ENCODE results near the gene IL18R1.

Gene IL18R1

GRCh38 chr2:102344397-102344796, 11.2 kb upstream of the IL18R1 start:
- no peak for DNase-seq (ENCODE audit: low read depth in 2 of 2)

- DNase-seq (ENCODE audit: low read depth in 2 of 2) = no peak
Observed at GRCh38 chr2:102345329-102345920, 10.2 kb upstream of the IL18R1 start.

GRCh38 chr2:102346381-102347130, 9.0 kb upstream of the IL18R1 start:
- DNase-seq (ENCODE audit: low read depth in 2 of 2) = no peak

GRCh38 chr2:102350137-102350793, 5.3 kb upstream of the IL18R1 start:
- DNase-seq (ENCODE audit: low read depth in 2 of 2) = no peak

GRCh38 chr2:102356381-102356712, 751 bp downstream of the IL18R1 start:
- no peak for DNase-seq (ENCODE audit: low read depth in 2 of 2)

GRCh38 chr2:102356741-102357140, 1.1 kb downstream of the IL18R1 start:
- no peak for DNase-seq (ENCODE audit: low read depth in 2 of 2)

GRCh38 chr2:102357937-102358336, 2.3 kb downstream of the IL18R1 start:
- no peak for DNase-seq (ENCODE audit: low read depth in 2 of 2)

GRCh38 chr2:102358496-102358895, 2.9 kb downstream of the IL18R1 start:
- peak in 1 of 2 donors; percentile 17 for DNase-seq (ENCODE audit: low read depth in 2 of 2)

- no peak for DNase-seq (ENCODE audit: low read depth in 2 of 2)
Observed at GRCh38 chr2:102359527-102359926, 3.9 kb downstream of the IL18R1 start.

- no peak for DNase-seq (ENCODE audit: low read depth in 2 of 2)
Observed at GRCh38 chr2:102361632-102362241, 6.1 kb downstream of the IL18R1 start.

GRCh38 chr2:102365763-102366162, 10.2 kb downstream of the IL18R1 start:
- DNase-seq (ENCODE audit: low read depth in 2 of 2) = no peak

- no peak for DNase-seq (ENCODE audit: low read depth in 2 of 2)
Observed at GRCh38 chr2:102366406-102367112, 11.0 kb downstream of the IL18R1 start.

GRCh38 chr2:102367331-102367971, 11.9 kb downstream of the IL18R1 start:
- peak in 1 of 2 donors; percentile 24 for DNase-seq (ENCODE audit: low read depth in 2 of 2)

GRCh38 chr2:102368461-102369109, 13.0 kb downstream of the IL18R1 start:
- peak in 1 of 2 donors; percentile 11 for DNase-seq (ENCODE audit: low read depth in 2 of 2)

- DNase-seq (ENCODE audit: low read depth in 2 of 2) = no peak
Observed at GRCh38 chr2:102369866-102370265, 14.3 kb downstream of the IL18R1 start.

- no peak for DNase-seq (ENCODE audit: low read depth in 2 of 2)
Observed at GRCh38 chr2:102376052-102376591, 20.5 kb downstream of the IL18R1 start.

- DNase-seq (ENCODE audit: low read depth in 2 of 2) = no peak
Observed at GRCh38 chr2:102383722-102384121, 28.1 kb downstream of the IL18R1 start.

GRCh38 chr2:102385522-102385921, 29.9 kb downstream of the IL18R1 start:
- DNase-seq (ENCODE audit: low read depth in 2 of 2) = no peak

- DNase-seq (ENCODE audit: low read depth in 2 of 2) = no peak
Observed at GRCh38 chr2:102386004-102386403, 30.4 kb downstream of the IL18R1 start.

GRCh38 chr2:102386867-102387541, 31.4 kb downstream of the IL18R1 start:
- no peak for DNase-seq (ENCODE audit: low read depth in 2 of 2)

All from stimulated activated CD4-positive, alpha-beta T cell treated with anti-CD3 and anti-CD28 coated beads, Interleukin-4, amount 100 ng/mL, for 48 hours (primary cell).